Lung (tissue), 12 donors: ENCODE data around the gene FAM124A. TPM values are rescaled to one million over a fixed set of nuclear protein-coding genes. Genes with fewer than 3 reads are reported as not detected.

ENCODE experiments used
- ATAC-seq: fragments of 200-7000 bp; cut with Tn5 transposase; one replicate; pipeline ENCODE4 v1.9.1; 2020; ENCODE audit warnings: moderate number of reproducible peaks; ENCODE audit not compliant: insufficient read depth, low FRiP score
- DNase-seq, 3 donors: peaks; one replicate each; pipeline ENCODE4 v3.0.0-alpha.2; 2013 to 2017
- H3K27ac ChIP-seq, 2 donors: one replicate each; pipeline ENCODE4 v1.5.1; 2013; ENCODE audit warnings: mild to moderate bottlenecking in 2 of 2, moderate library complexity in 2 of 2, control low read depth in 1 of 2, inconsistent platforms in 1 of 2, low read depth in 1 of 2, low read length in 1 of 2
- H3K27me3 ChIP-seq, 3 donors: one replicate each; pipeline ENCODE4 v1.5.1; 2013; ENCODE audit warnings: low read length in 2 of 3; ENCODE audit not compliant: control insufficient read depth in 3 of 3, insufficient read depth in 3 of 3
- H3K36me3 ChIP-seq, 4 donors: one replicate each; pipeline ENCODE4 v1.5.1; 2013; ENCODE audit warnings: low read length in 4 of 4, mild to moderate bottlenecking in 1 of 4, moderate library complexity in 1 of 4; ENCODE audit not compliant: control insufficient read depth in 4 of 4, insufficient read depth in 4 of 4
- H3K4me1 ChIP-seq, 5 donors: one replicate each; pipeline ENCODE4 v1.5.1; 2013; ENCODE audit warnings: low read length in 5 of 5, mild to moderate bottlenecking in 2 of 5, moderate library complexity in 1 of 5; ENCODE audit not compliant: control insufficient read depth in 5 of 5, insufficient read depth in 5 of 5
- H3K4me3 ChIP-seq: one replicate; pipeline ENCODE4 v1.5.1; 2013; ENCODE audit warnings: mild to moderate bottlenecking, control low read depth, moderate library complexity
- H3K9ac ChIP-seq, 2 donors: one replicate each; pipeline ENCODE4 v1.5.1; 2013; ENCODE audit warnings: low read length in 2 of 2, control low read depth in 1 of 2; ENCODE audit not compliant: insufficient read depth in 1 of 2
- H3K9me3 ChIP-seq, 4 donors: one replicate each; pipeline ENCODE4 v1.5.1; 2013; ENCODE audit warnings: low read length in 3 of 4, mild to moderate bottlenecking in 1 of 4, moderate library complexity in 1 of 4; ENCODE audit not compliant: control insufficient read depth in 4 of 4, insufficient read depth in 3 of 4
- CTCF ChIP-seq: IDR thresholded peaks from 2 replicates; pipeline ENCODE4 v1.5.1; 2012; ENCODE audit warnings: mild to moderate bottlenecking; ENCODE audit errors: control extremely low read depth, extremely low read depth
- WGBS, 2 donors: extraction: QIAGEN DNeasy Blood & Tissue Kit; methylation state at CpG; one replicate each; pipeline ENCODE4 v1.1.7; 2013; 5-methylcytosine and 5-hydroxymethylcytosine counted together
- polyA plus RNA-seq, 2 donors: library from polyadenylated mRNA; stranded (reverse); fragments of 200-250 nt; gene quantifications; one replicate each; pipeline ENCODE4 v1.2.1, GENCODE V29; 2013
- total RNA-seq, 2 donors: library from RNA; depleted of rRNA in 1 of 2; stranded (reverse); fragments of >200 nt in 1 of 2; gene quantifications; one replicate each; pipeline ENCODE4 v1.2.1, GENCODE V29; 2014 to 2021
- donor health status: control.
- donor health status: control.
- donor health status: Bipolar disorder and iron deficiency.
- donor health status: healthy.
- donor health status: DM: yes; HTN: yes; CAD: no.

Gene FAM124A
- total and polyA plus RNA-seq, 4 donors = 0.87 to 2.9 (median 1.7) TPM

GRCh38 chr13:51211910-51212309 is 10.3 kb upstream of the FAM124A start:
- no peak for TF ChIP-seq CTCF
- Histone ChIP-seq H3K4me3 (no peak overlapping the region), H3K4me1 (no peaks in the 10 kb centered on the region), H3K36me3 (no peaks in the 10 kb centered on the region), H3K27me3 (no peaks in the 10 kb centered on the region), H3K9me3 (no peaks in the 10 kb centered on the region), H3K27ac (no peak overlapping the region), H3K9ac (no peak overlapping the region)
- WGBS, 2 donors = 60 to 61% methylated on average over 2 of the region's 2 CpGs
- DNase-seq (no peak), ATAC-seq (no peak)

GRCh38 chr13:51212758-51213157 is 9.4 kb upstream of the FAM124A start:
- no peak overlapping the region for H3K4me3 ChIP-seq
- no peaks in the 10 kb centered on the region for H3K4me1 ChIP-seq
- ATAC-seq (no peak), DNase-seq (no peak)
- H3K27ac ChIP-seq = no peak overlapping the region
- H3K36me3 ChIP-seq = no peaks in the 10 kb centered on the region
- H3K9ac ChIP-seq = no peak overlapping the region
- H3K9me3 ChIP-seq = no peaks in the 10 kb centered on the region
- no peak for TF ChIP-seq CTCF
- H3K27me3 ChIP-seq = no peaks in the 10 kb centered on the region
- 72 to 91% methylated on average over 2 of the region's 2 CpGs for WGBS, 2 donors

- WGBS, 2 donors = 72 to 86% methylated on average over 6 of the region's 6 CpGs
- Histone ChIP-seq H3K4me1 (peaks cover 0 to 2% (median 0%) of the 10 kb centered on the region in 5 donors), H3K27me3 (no peaks in the 10 kb centered on the region), H3K36me3 (no peaks in the 10 kb centered on the region), H3K4me3 (no peak overlapping the region), H3K27ac (no peak overlapping the region), H3K9me3 (no peaks in the 10 kb centered on the region), H3K9ac (no peak overlapping the region)
- no peak for TF ChIP-seq CTCF
- ATAC-seq = no peak
- DNase-seq = no peak
Observed at GRCh38 chr13:51213173-51213728, 8.9 kb upstream of the FAM124A start.

DNA sequence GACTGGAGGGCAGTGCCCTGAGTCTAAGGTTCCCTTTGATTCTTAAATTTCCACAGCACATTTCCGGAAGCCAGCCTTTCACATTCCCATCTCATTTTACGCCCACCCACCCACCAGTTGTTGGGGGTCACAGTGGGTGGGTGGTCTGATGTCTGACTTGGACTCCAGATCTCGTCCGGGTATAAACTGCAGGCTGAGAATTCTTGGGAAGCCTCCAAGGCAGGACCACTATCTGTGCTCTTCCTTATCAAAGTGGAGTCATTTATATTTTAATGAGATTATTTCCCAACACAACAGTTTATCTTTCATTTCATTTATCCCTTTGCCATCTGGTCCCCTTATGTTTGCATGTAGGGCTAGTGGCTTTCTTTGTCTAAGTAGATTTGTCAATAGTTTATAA is 3.6 kb upstream of the FAM124A start:
- no peak overlapping the region for H3K9ac ChIP-seq
- no peak for TF ChIP-seq CTCF
- H3K27me3 ChIP-seq = peaks cover 0 to 2% (median 0%) of the 10 kb centered on the region in 3 donors
- DNase-seq = peak; percentile 70 to 80 (median 70)
- 79 to 93% methylated on average over 4 of the region's 4 CpGs for WGBS, 2 donors
- H3K4me1 ChIP-seq = peaks cover 0 to 20% (median 2%) of the 10 kb centered on the region in 5 donors
- no peaks in the 10 kb centered on the region for H3K36me3 ChIP-seq
- H3K27ac ChIP-seq = no peak overlapping the region
- ATAC-seq = no peak
- peaks cover 0 to 3% (median 0%) of the 10 kb centered on the region in 4 donors for H3K9me3 ChIP-seq
- H3K4me3 ChIP-seq = no peak overlapping the region
